Astrocyte (in vitro differentiated cells and primary cell): ENCODE data around the gene NEIL1. TPM values are rescaled to one million over a fixed set of nuclear protein-coding genes. Genes with fewer than 3 reads are reported as not detected.
"Not testable (repeated sequence)": the region's sequence is repeated elsewhere in the genome, so short reads cannot be mapped to it uniquely, and the experiment has no call there.

Experiments used
- DNase-seq: peaks from one replicate; pipeline ENCODE4 v3.0.0-alpha.2; 2010; ENCODE audit warnings: low read depth
- FAIRE-seq: peaks from 2 replicates; lab custom pipeline; 2011; peaks lifted over from hg19 to GRCh38; lab: Jason Lieb, UNC
- H2AFZ ChIP-seq: 2 replicates; pipeline ENCODE4 v1.6.0; 2012; ENCODE audit warnings: low read depth, low read length, inconsistent platforms
- H3K27ac ChIP-seq: 2 replicates; pipeline ENCODE4 v1.5.1; 2011; ENCODE audit warnings: low read depth, low read length, inconsistent platforms
- H3K27me3 ChIP-seq: 2 replicates; pipeline ENCODE4 v1.6.0; 2011; ENCODE audit warnings: low read length, inconsistent platforms; ENCODE audit not compliant: insufficient read depth
- H3K36me3 ChIP-seq: 2 replicates; pipeline ENCODE4 v1.5.1; 2011; ENCODE audit warnings: low read length, inconsistent platforms; ENCODE audit not compliant: insufficient read depth
- H3K4me1 ChIP-seq: 2 replicates; pipeline ENCODE4 v1.5.1; 2011; ENCODE audit warnings: low read length, inconsistent platforms; ENCODE audit not compliant: insufficient read depth
- H3K4me2 ChIP-seq: 2 replicates; pipeline ENCODE4 v1.6.0; 2012; ENCODE audit warnings: low read length, inconsistent platforms
- H3K4me3 ChIP-seq: 2 replicates; pipeline ENCODE4 v1.5.1; 2011; ENCODE audit warnings: low read depth, mild to moderate bottlenecking, low read length, inconsistent platforms; ENCODE audit not compliant: insufficient read depth
- H3K79me2 ChIP-seq: 2 replicates; pipeline ENCODE4 v1.6.0; 2012; ENCODE audit warnings: mild to moderate bottlenecking, low read length, inconsistent platforms; ENCODE audit not compliant: insufficient read depth
- H3K9ac ChIP-seq: 2 replicates; pipeline ENCODE4 v1.6.0; 2012; ENCODE audit warnings: mild to moderate bottlenecking, low read length, inconsistent platforms
- H3K9me3 ChIP-seq: 2 replicates; pipeline ENCODE4 v1.5.1; 2012; ENCODE audit warnings: low read depth, mild to moderate bottlenecking, low read length, inconsistent platforms; ENCODE audit not compliant: insufficient read depth
- H4K20me1 ChIP-seq: 2 replicates; pipeline ENCODE4 v1.6.0; 2012; ENCODE audit warnings: low read length, inconsistent platforms; ENCODE audit not compliant: insufficient read depth
- H3K27ac Mint-ChIP-seq: one replicate; pipeline ENCODE4 v1.8.0; 2021; ENCODE audit warnings: mild to moderate bottlenecking, mixed read lengths; ENCODE audit not compliant: unreplicated experiment
- H3K27me3 Mint-ChIP-seq: one replicate; pipeline ENCODE4 v1.8.0; 2021; ENCODE audit warnings: low read depth, mixed read lengths; ENCODE audit not compliant: unreplicated experiment
- H3K36me3 Mint-ChIP-seq: one replicate; pipeline ENCODE4 v1.8.0; 2021; ENCODE audit warnings: low read depth, mixed read lengths; ENCODE audit not compliant: unreplicated experiment
- H3K4me1 Mint-ChIP-seq: one replicate; pipeline ENCODE4 v1.8.0; 2021; ENCODE audit warnings: low read depth, mixed read lengths; ENCODE audit not compliant: unreplicated experiment
- H3K4me3 Mint-ChIP-seq: one replicate; pipeline ENCODE4 v1.8.0; 2021; ENCODE audit warnings: mild to moderate bottlenecking, moderate library complexity, mixed read lengths; ENCODE audit not compliant: unreplicated experiment
- H3K9me3 Mint-ChIP-seq: one replicate; pipeline ENCODE4 v1.8.0; 2021; ENCODE audit warnings: mild to moderate bottlenecking, mixed read lengths; ENCODE audit not compliant: unreplicated experiment
- EZH2 ChIP-seq: IDR thresholded peaks from 2 replicates; pipeline ENCODE4 v1.6.1; 2012; ENCODE audit warnings: mild to moderate bottlenecking, low read length, inconsistent platforms; ENCODE audit not compliant: insufficient read depth
- total RNA-seq: library from RNA; stranded (reverse); gene quantifications from 2 replicates; pipeline ENCODE4 v1.2.1, GENCODE V29; 2021
- TF ChIP-seq, protein P1 (sequence below): IDR thresholded peaks from 2 replicates; pipeline ENCODE4 v1.5.1; 2011; ENCODE audit warnings: low read depth, mild to moderate bottlenecking, inconsistent platforms, low read length, moderate library complexity; ENCODE audit not compliant: insufficient read depth

NEIL1 gene
- total RNA-seq, 1 donor from 2014 or later = 5.1 TPM

DNA sequence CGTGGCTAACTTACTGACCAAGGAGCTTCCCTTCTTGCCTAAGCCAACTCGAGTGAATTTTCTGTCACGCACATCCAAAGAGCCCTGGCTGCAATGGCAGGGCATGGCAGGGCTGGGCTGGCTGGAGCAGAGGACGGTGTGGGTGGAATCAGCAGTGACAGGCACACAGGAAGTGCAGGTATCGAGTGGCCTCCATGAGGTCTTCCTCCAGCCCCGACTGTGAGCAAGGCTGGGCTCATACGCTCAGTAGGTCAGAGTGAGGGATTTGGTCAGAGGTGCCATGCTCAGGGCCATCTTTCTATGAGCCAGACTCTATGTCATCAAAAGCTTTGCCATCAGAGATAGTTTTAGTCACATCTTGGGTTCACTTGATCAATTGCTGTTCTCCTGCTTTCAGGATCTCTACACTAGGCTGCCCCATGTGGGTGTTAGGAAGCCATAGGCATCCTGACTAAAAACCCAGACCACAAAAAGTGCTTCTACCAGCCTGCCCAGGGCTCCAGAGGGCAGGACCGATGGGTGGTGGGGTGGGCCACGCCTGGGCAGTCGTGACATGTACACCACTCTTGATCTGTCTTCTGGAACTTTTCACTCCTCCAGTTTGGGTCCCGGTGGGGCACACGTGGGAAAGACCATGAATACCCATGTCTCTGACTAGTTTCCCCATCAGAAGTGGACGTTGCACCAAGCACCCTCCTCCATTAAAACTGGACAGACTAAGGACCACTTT, 33.6 kb upstream of the NEIL1 start:
- Mint-ChIP-seq H3K27me3 (peaks cover 25% of the 10 kb centered on the region), H3K4me1 (peaks cover 9% of the 10 kb centered on the region), H3K4me3 (no peak overlapping the region), H3K27ac (no peak overlapping the region), H3K9me3 (peaks cover 6% of the 10 kb centered on the region), H3K36me3 (peaks cover 5% of the 10 kb centered on the region)
- FAIRE-seq = no peak
- no peak for DNase-seq
- no peak overlapping the region for H2AFZ ChIP-seq
- H3K9me3 ChIP-seq = no peaks in the 10 kb centered on the region
- H3K27me3 ChIP-seq = peaks cover 12% of the 10 kb centered on the region
- no peak overlapping the region for H3K4me2 ChIP-seq
- H4K20me1 ChIP-seq = no peaks in the 10 kb centered on the region
- H3K4me1 ChIP-seq = no peaks in the 10 kb centered on the region
- H3K36me3 ChIP-seq = no peaks in the 10 kb centered on the region
- TF ChIP-seq, protein P1, sequence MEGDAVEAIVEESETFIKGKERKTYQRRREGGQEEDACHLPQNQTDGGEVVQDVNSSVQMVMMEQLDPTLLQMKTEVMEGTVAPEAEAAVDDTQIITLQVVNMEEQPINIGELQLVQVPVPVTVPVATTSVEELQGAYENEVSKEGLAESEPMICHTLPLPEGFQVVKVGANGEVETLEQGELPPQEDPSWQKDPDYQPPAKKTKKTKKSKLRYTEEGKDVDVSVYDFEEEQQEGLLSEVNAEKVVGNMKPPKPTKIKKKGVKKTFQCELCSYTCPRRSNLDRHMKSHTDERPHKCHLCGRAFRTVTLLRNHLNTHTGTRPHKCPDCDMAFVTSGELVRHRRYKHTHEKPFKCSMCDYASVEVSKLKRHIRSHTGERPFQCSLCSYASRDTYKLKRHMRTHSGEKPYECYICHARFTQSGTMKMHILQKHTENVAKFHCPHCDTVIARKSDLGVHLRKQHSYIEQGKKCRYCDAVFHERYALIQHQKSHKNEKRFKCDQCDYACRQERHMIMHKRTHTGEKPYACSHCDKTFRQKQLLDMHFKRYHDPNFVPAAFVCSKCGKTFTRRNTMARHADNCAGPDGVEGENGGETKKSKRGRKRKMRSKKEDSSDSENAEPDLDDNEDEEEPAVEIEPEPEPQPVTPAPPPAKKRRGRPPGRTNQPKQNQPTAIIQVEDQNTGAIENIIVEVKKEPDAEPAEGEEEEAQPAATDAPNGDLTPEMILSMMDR = no peak
- no peak for TF ChIP-seq EZH2
- H3K4me3 ChIP-seq = no peak overlapping the region
- no peak overlapping the region for H3K9ac ChIP-seq
- no peak overlapping the region for H3K27ac ChIP-seq
- no peaks in the 10 kb centered on the region for H3K79me2 ChIP-seq

- Histone ChIP-seq H3K79me2 (no peaks in the 10 kb centered on the region), H4K20me1 (no peaks in the 10 kb centered on the region), H3K27me3 (peaks cover 4% of the 10 kb centered on the region), H3K9me3 (no peaks in the 10 kb centered on the region), H3K27ac (no peak overlapping the region), H3K36me3 (no peaks in the 10 kb centered on the region), H3K4me2 (no peak overlapping the region), H2AFZ (no peak overlapping the region), H3K4me1 (no peaks in the 10 kb centered on the region), H3K4me3 (no peak overlapping the region), H3K9ac (no peak overlapping the region)
- Mint-ChIP-seq H3K4me1 (peaks cover 4% of the 10 kb centered on the region), H3K36me3 (peaks cover 5% of the 10 kb centered on the region), H3K9me3 (peaks cover 6% of the 10 kb centered on the region), H3K4me3 (no peak overlapping the region), H3K27me3 (peaks cover 21% of the 10 kb centered on the region), H3K27ac (no peak overlapping the region)
- FAIRE-seq = no peak
- no peak for DNase-seq
- TF ChIP-seq EZH2 = no peak
- TF ChIP-seq, protein P1 = no peak
Observed at GRCh38 chr15:75314552-75315290, 32.1 kb upstream of the NEIL1 start.

GRCh38 chr15:75319231-75319897, 27.5 kb upstream of the NEIL1 start:
- H3K27me3 Mint-ChIP-seq = peaks cover 29% of the 10 kb centered on the region
- not testable (repeated sequence) for H3K4me3 ChIP-seq, H3K27ac ChIP-seq, H3K4me3 Mint-ChIP-seq, H2AFZ ChIP-seq, H3K79me2 ChIP-seq, FAIRE-seq, H3K27me3 ChIP-seq, DNase-seq, H3K4me1 ChIP-seq, H3K4me1 Mint-ChIP-seq, H3K36me3 ChIP-seq, H4K20me1 ChIP-seq, H3K36me3 Mint-ChIP-seq, H3K9me3 Mint-ChIP-seq, H3K27ac Mint-ChIP-seq, H3K4me2 ChIP-seq, H3K9ac ChIP-seq, H3K9me3 ChIP-seq
